AG08396 (cell line): ENCODE results near the gene PACS1.

ENCODE experiments used
- DNase-seq: peaks from one replicate; pipeline ENCODE4 v3.0.0; 2012; ENCODE audit warnings: low spot score, mixed read lengths

PACS1 gene

GRCh38 chr11:66289548-66290329, 219.7 kb downstream of the PACS1 start:
- DNase-seq = peak; percentile 85

DNA sequence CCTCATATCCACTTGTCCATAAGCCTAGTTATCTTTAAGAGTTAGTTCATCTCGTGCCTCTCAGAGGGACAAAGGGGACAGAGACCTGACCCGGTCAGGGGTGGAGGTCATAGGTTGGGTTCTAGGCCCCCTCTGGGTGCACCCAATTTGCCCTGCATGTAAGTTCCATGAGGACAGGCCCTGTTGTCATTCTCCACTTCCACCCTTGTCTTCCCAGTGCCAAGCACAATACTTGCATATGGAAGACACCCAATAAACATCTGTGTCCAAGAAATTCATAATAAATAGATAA, 220.2 kb downstream of the PACS1 start:
- DNase-seq = no peak

GRCh38 chr11:66291303-66291705, 221.2 kb downstream of the PACS1 start:
- no peak for DNase-seq

GRCh38 chr11:66291706-66292542, 221.9 kb downstream of the PACS1 start, which contains the start of gene TMEM151A:
TSS of gene TMEM151A (plus strand) at chr11:66291894. CDS start at chr11:66292014, 120 bp downstream.
- no peak for DNase-seq

GRCh38 chr11:66292543-66293332, 222.7 kb downstream of the PACS1 start:
- no peak for DNase-seq

- DNase-seq = no peak
These were observed 223.3 kb downstream of the PACS1 start for GRCh38 chr11:66293352-66293751.

DNA sequence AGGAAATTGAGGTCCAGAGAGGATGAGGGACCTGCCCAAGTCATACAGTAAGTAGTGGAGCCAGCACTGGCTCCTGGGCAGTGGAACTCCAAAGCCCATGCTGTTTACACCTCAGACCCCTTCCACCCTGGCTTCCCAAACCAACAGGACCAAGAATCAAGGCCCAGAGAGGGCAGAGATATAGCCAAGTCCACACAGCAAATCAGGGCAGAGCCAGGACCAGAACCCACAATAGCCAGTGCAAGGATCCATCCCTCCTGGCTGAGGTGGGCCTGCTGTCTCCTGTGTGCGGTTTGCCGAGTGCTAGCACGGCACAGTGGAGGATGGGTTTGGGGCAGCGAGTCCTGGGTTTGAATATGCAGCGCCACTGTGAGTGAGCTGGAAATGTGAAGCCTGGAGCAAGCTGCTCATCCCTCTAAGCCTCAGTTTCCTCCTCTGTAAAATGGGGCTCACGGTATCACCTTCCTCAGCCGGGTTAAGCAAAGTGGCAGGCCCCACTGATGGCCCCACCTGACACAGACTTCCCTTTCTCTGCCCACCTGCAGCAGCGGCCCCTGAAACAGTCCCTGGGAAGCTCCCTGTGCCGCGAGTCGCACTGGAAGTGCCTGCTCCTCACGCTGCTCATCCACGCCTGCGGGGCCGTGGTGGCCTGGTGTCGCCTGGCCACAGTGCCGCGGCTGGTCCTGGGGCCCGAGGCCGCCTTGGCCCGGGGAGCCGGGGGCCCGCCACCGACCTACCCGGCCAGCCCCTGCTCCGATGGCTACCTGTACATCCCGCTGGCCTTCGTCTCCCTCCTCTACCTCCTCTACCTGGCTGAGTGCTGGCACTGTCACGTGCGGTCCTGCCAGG, 223.9 kb downstream of the PACS1 start:
- no peak for DNase-seq
